Measurements from ENCODE around the gene MAPK14. TPM values are rescaled to one million over a fixed set of nuclear protein-coding genes. Genes with fewer than 3 reads are reported as not detected.

MAPK14 gene
- total and polyA plus RNA-seq, 9 of the 15 experiments (the other 6 are each of a cell fraction or from before 2014, with no cell fraction given) = 8.8 to 62.7 (median 35.5) TPM

GRCh38 chr6:36098920-36099647 lies 71.5 kb downstream of the MAPK14 start (continued):
- TF ChIP-seq ETS2 (tag; IDR thresholded peaks at IDR 0.05; ENCODE audit: borderline replicate concordance, poor library complexity, severe bottlenecking) (no peak), ZNF134 (CRISPR knock-in tag; conservative IDR thresholded peaks at IDR 0.05) (no peak), KHSRP (IDR thresholded peaks at IDR 0.05) (0 out of 2 replicates have a peak, but pooled peaks have one; percentile 0), GATAD2B (IDR thresholded peaks at IDR 0.05; ENCODE audit: borderline replicate concordance) (peak; percentile 66; the same call in 1 of the 2 replicates), MCM3 (IDR thresholded peaks at IDR 0.05) (no peak), BRCA1 (IDR thresholded peaks at IDR 0.05) (no peak), BRCA1 (CRISPR knock-in tag; IDR thresholded peaks at IDR 0.05) (no peak), CAMTA2 (CRISPR knock-in tag; conservative IDR thresholded peaks at IDR 0.05) (no peak), ZFX (CRISPR knock-in tag; IDR thresholded peaks at IDR 0.05) (no peak), MYC (IDR thresholded peaks at IDR 0.05; ENCODE audit: low read depth, low read length) (peak; percentile 85), MYC (CRISPR knock-in tag; IDR thresholded peaks at IDR 0.05; ENCODE audit: borderline replicate concordance, low read depth) (no peak), FOXA1 (IDR thresholded peaks at IDR 0.05; ENCODE audit: borderline replicate concordance) (no peak), MCM5 (IDR thresholded peaks at IDR 0.05; ENCODE audit: low read depth) (no peak), MTA1 (IDR thresholded peaks at IDR 0.05; ENCODE audit: borderline replicate concordance) (no peak), POLR2G (IDR thresholded peaks at IDR 0.05; ENCODE audit: low read depth, low read length) (no peak), ZFP30 (CRISPR knock-in tag; IDR thresholded peaks at IDR 0.05; ENCODE audit: borderline replicate concordance) (no peak), ZNF146 (CRISPR knock-in tag; IDR thresholded peaks at IDR 0.05; ENCODE audit: unreplicated experiment) (no peak), ZNF277 (CRISPR knock-in tag; IDR thresholded peaks at IDR 0.05; ENCODE audit: borderline replicate concordance) (no peak), ZNF583 (CRISPR knock-in tag; IDR thresholded peaks at IDR 0.05) (no peak), MECOM (CRISPR knock-in tag; IDR thresholded peaks at IDR 0.05) (peak; percentile 72; the same call in 1 of the 2 replicates), IFI16 (CRISPR knock-in tag; IDR thresholded peaks at IDR 0.05) (no peak), TAF9B (IDR thresholded peaks at IDR 0.05; ENCODE audit: partially characterized antibody) (peak; percentile 53)
- TF ChIP-seq, protein P1, sequence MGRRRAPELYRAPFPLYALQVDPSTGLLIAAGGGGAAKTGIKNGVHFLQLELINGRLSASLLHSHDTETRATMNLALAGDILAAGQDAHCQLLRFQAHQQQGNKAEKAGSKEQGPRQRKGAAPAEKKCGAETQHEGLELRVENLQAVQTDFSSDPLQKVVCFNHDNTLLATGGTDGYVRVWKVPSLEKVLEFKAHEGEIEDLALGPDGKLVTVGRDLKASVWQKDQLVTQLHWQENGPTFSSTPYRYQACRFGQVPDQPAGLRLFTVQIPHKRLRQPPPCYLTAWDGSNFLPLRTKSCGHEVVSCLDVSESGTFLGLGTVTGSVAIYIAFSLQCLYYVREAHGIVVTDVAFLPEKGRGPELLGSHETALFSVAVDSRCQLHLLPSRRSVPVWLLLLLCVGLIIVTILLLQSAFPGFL (CRISPR knock-in tag; IDR thresholded peaks at IDR 0.05) = no peak
- TF ChIP-seq, protein P2, sequence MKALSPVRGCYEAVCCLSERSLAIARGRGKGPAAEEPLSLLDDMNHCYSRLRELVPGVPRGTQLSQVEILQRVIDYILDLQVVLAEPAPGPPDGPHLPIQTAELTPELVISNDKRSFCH (CRISPR knock-in tag; IDR thresholded peaks at IDR 0.05) = no peak
- TF ChIP-seq, protein P2 (tag; IDR thresholded peaks at IDR 0.05) = no peak
- TF ChIP-seq, protein P3, sequence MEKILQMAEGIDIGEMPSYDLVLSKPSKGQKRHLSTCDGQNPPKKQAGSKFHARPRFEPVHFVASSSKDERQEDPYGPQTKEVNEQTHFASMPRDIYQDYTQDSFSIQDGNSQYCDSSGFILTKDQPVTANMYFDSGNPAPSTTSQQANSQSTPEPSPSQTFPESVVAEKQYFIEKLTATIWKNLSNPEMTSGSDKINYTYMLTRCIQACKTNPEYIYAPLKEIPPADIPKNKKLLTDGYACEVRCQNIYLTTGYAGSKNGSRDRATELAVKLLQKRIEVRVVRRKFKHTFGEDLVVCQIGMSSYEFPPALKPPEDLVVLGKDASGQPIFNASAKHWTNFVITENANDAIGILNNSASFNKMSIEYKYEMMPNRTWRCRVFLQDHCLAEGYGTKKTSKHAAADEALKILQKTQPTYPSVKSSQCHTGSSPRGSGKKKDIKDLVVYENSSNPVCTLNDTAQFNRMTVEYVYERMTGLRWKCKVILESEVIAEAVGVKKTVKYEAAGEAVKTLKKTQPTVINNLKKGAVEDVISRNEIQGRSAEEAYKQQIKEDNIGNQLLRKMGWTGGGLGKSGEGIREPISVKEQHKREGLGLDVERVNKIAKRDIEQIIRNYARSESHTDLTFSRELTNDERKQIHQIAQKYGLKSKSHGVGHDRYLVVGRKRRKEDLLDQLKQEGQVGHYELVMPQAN (IDR thresholded peaks at IDR 0.05; ENCODE audit: borderline replicate concordance) = no peak
